ENCODE data around the gene PASK.

GRCh38 chr2:241184901-241185300 lies 35.6 kb upstream of the PASK start:
- TF ChIP-seq CTCF (IDR thresholded peaks at IDR 0.05) (no peak), POLR2A (IDR thresholded peaks at IDR 0.05) (no peak)
